Caco-2 (cell line): ENCODE measurements around the gene ASB4. TPM values are rescaled to one million over a fixed set of nuclear protein-coding genes. Genes with fewer than 3 reads are reported as not detected.
A peak's percentile ranks its signal among the peaks of the same experiment; 100 is the strongest.

Experiments
- BruUV-seq: library from RNA; stranded (reverse); fragments of 400-500 nt; replicated peaks from 2 replicates; lab custom pipeline; 2021; lab: Mats Ljungman, UMichigan
- CTCF ChIA-PET: fragments of 300-600 bp; sonication (Branson Sonifier 250); formaldehyde crosslinking; loops from one replicate; lab custom pipeline; 2022; ENCODE audit warnings: antibody characterized with exemption; lab: Charles Lee
- POLR2A ChIA-PET: fragments of 300-600 bp; sonication (Branson Sonifier 250); formaldehyde crosslinking; loops from one replicate; lab custom pipeline; 2022; ENCODE audit warnings: antibody characterized with exemption; lab: Charles Lee
- DNase-seq, 2 experiments: peaks; one replicate each; pipeline versions ENCODE4 v3.0.0 to v3.0.0-alpha.2; 2020 to 2022
- H3K27me3 ChIP-seq: replicated peaks from 2 replicates; pipeline ENCODE4 v1.6.0; 2011; ENCODE audit warnings: low read length; ENCODE audit not compliant: control insufficient read depth, insufficient read depth
- H3K36me3 ChIP-seq: 2 replicates; pipeline ENCODE4 v1.5.1; 2011; ENCODE audit warnings: low read length; ENCODE audit not compliant: control insufficient read depth, insufficient read depth
- H3K4me1 ChIP-seq: fragments of 250-450 bp; sonication (Bioruptor Pico); 2 replicates; pipeline ENCODE4 v1.5.1; 2020; ENCODE audit warnings: mild to moderate bottlenecking
- H3K4me3 ChIP-seq: 2 replicates; pipeline ENCODE4 v1.5.1; 2011; ENCODE audit warnings: low read depth, mild to moderate bottlenecking, control low read depth, low read length
- H3K9me3 ChIP-seq: fragments of 250-450 bp; sonication (Bioruptor Pico); 2 replicates; pipeline ENCODE4 v1.5.1; 2020; ENCODE audit warnings: mild to moderate bottlenecking, moderate library complexity
- H3K27ac Mint-ChIP-seq: one replicate; pipeline ENCODE4 v1.8.0; 2022; ENCODE audit warnings: mixed read lengths; ENCODE audit not compliant: unreplicated experiment
- H3K27me3 Mint-ChIP-seq: one replicate; pipeline ENCODE4 v1.8.0; 2022; ENCODE audit warnings: mixed read lengths; ENCODE audit not compliant: insufficient read depth, unreplicated experiment
- H3K36me3 Mint-ChIP-seq: one replicate; pipeline ENCODE4 v1.8.0; 2022; ENCODE audit warnings: mild to moderate bottlenecking, mixed read lengths; ENCODE audit not compliant: insufficient read depth, unreplicated experiment
- H3K4me1 Mint-ChIP-seq: one replicate; pipeline ENCODE4 v1.8.0; 2022; ENCODE audit warnings: low read depth, mixed read lengths; ENCODE audit not compliant: unreplicated experiment
- H3K4me3 Mint-ChIP-seq: one replicate; pipeline ENCODE4 v1.8.0; 2022; ENCODE audit warnings: mild to moderate bottlenecking, moderate library complexity, mixed read lengths; ENCODE audit not compliant: unreplicated experiment
- H3K9me3 Mint-ChIP-seq: one replicate; pipeline ENCODE4 v1.8.0; 2022; ENCODE audit warnings: mixed read lengths; ENCODE audit not compliant: unreplicated experiment
- CTCF ChIP-seq, 2 experiments: fragments of 200-600 bp in 1 of 2; IDR thresholded peaks; 1 replicate in 1 of 2; 2 replicates in 1 of 2; pipeline versions ENCODE4 v1.5.1 to v1.8.0; 2011 to 2022; ENCODE audit warnings: antibody characterized with exemption in 1 of 2, control low read depth in 1 of 2, inconsistent platforms in 1 of 2, low read depth in 1 of 2, low read length in 1 of 2, mild to moderate bottlenecking in 1 of 2, moderate library complexity in 1 of 2; ENCODE audit not compliant: insufficient read depth in 1 of 2, severe bottlenecking in 1 of 2, unreplicated experiment in 1 of 2
- intact Hi-C: fragments of 100-400 bp; cut with micrococcal nuclease; formaldehyde crosslinking; loops from one replicate; pipeline ENCODE4 v1.10.0; 2022; ENCODE audit not compliant: unreplicated experiment
- total RNA-seq: library from RNA; stranded (reverse); gene quantifications from 2 replicates; pipeline ENCODE4 v1.2.3, GENCODE V29; 2022

Gene ASB4
- total RNA-seq, 1 experiment from 2014 or later: not detected

- Mint-ChIP-seq H3K4me1 (no peaks in the 10 kb centered on the region), H3K27me3 (peaks cover 8% of the 10 kb centered on the region), H3K9me3 (no peaks in the 10 kb centered on the region), H3K4me3 (no peak overlapping the region), H3K36me3 (no peaks in the 10 kb centered on the region), H3K27ac (no peak overlapping the region)
- H3K27me3 ChIP-seq: no peaks in the 10 kb centered on the region
- no peak overlapping the region for H3K4me3 ChIP-seq
- ChIA-PET CTCF (no interaction called here), POLR2A (no interaction called here)
- DNase-seq: no peak
- BruUV-seq: no TSS peak
- TF ChIP-seq CTCF (IDR thresholded peaks at IDR 0.05; ENCODE audit: insufficient read depth in 1 of 2, low read depth in 1 of 2, low read length in 1 of 2, severe bottlenecking in 1 of 2, unreplicated experiment in 1 of 2): no peak
- no peaks in the 10 kb centered on the region for H3K4me1 ChIP-seq
- no peaks in the 10 kb centered on the region for H3K36me3 ChIP-seq
- intact Hi-C loops: no loop called here
- no peaks in the 10 kb centered on the region for H3K9me3 ChIP-seq
These were observed 74.9 kb downstream of the ASB4 start for GRCh38 chr7:95560674-95561073.

GRCh38 chr7:95569720-95570119 is 84.0 kb downstream of the ASB4 start:
- Mint-ChIP-seq H3K4me1 (no peaks in the 10 kb centered on the region), H3K4me3 (no peak overlapping the region), H3K27ac (no peak overlapping the region), H3K9me3 (no peaks in the 10 kb centered on the region), H3K36me3 (no peaks in the 10 kb centered on the region), H3K27me3 (no peaks in the 10 kb centered on the region)
- Histone ChIP-seq H3K4me3 (no peak overlapping the region), H3K27me3 (no peaks in the 10 kb centered on the region), H3K9me3 (no peaks in the 10 kb centered on the region), H3K36me3 (no peaks in the 10 kb centered on the region), H3K4me1 (no peaks in the 10 kb centered on the region)
- TF ChIP-seq CTCF (IDR thresholded peaks at IDR 0.05; ENCODE audit: insufficient read depth in 1 of 2, low read depth in 1 of 2, low read length in 1 of 2, severe bottlenecking in 1 of 2, unreplicated experiment in 1 of 2): no peak
- no TSS peak for BruUV-seq
- ChIA-PET POLR2A (no interaction called here), CTCF (no interaction called here)
- intact Hi-C loops: no loop called here
- DNase-seq: no peak

- Mint-ChIP-seq H3K27me3 (peaks cover 12% of the 10 kb centered on the region), H3K4me1 (no peaks in the 10 kb centered on the region), H3K36me3 (no peaks in the 10 kb centered on the region), H3K4me3 (no peak overlapping the region), H3K9me3 (no peaks in the 10 kb centered on the region), H3K27ac (no peak overlapping the region)
- intact Hi-C loops: no loop called here
- DNase-seq: peak in 1 of 2 experiments; percentile 36
- Histone ChIP-seq H3K4me1 (no peaks in the 10 kb centered on the region), H3K36me3 (no peaks in the 10 kb centered on the region), H3K27me3 (no peaks in the 10 kb centered on the region), H3K9me3 (no peaks in the 10 kb centered on the region), H3K4me3 (no peak overlapping the region)
- no TSS peak for BruUV-seq
- POLR2A ChIA-PET: no interaction called here
- no peak for TF ChIP-seq CTCF (IDR thresholded peaks at IDR 0.05; ENCODE audit: insufficient read depth in 1 of 2, low read depth in 1 of 2, low read length in 1 of 2, severe bottlenecking in 1 of 2, unreplicated experiment in 1 of 2)
- CTCF ChIA-PET: no interaction called here
These were observed 91.4 kb downstream of the ASB4 start for GRCh38 chr7:95577137-95577536.
